HCT116 (cell line): ENCODE data around the gene TBC1D16. TPM values are rescaled to one million over a fixed set of nuclear protein-coding genes. Genes with fewer than 3 reads are reported as not detected.

ENCODE experiments used
- ATAC-seq: fragments of 200-7000 bp; cut with Tn5 transposase; 2 replicates; pipeline ENCODE4 v1.9.1; 2020; ENCODE audit warnings: mild to moderate bottlenecking, moderate library complexity
- BruUV-seq: library from RNA; stranded (reverse); fragments of 400-500 nt; replicated peaks from 2 replicates; lab custom pipeline; 2021; lab: Mats Ljungman, UMichigan
- CTCF ChIA-PET: fragments of 300-600 bp; sonication (Branson Sonifier 250); formaldehyde crosslinking; loops from one replicate; lab custom pipeline; 2021; ENCODE audit warnings: antibody characterized with exemption; lab: Charles Lee
- POLR2A ChIA-PET: fragments of 300-600, 350-600 bp; sonication (Branson Sonifier 250); formaldehyde crosslinking; loops from one replicate; lab custom pipeline; 2021; ENCODE audit warnings: antibody characterized with exemption; lab: Charles Lee
- RAD21 ChIA-PET, 2 experiments: fragments of 300-600 bp; sonication (Branson Sonifier 250); formaldehyde crosslinking; loops; one replicate each; lab custom pipeline; 2023; ENCODE audit warnings: low total read pairs in 2 of 2; ENCODE audit not compliant: uncharacterized antibody in 2 of 2, unreplicated experiment in 2 of 2, low non-redundant PET in 1 of 2; lab: Charles Lee
- DNase-seq: peaks from one replicate; pipeline ENCODE4 v3.0.0-alpha.2; 2010; ENCODE audit warnings: low read depth, low spot score
- H2AFZ ChIP-seq: fragments of 200-600 bp; shearing (Covaris generic), sonication (generic); 2 replicates; pipeline ENCODE4 v1.6.1; 2017; ENCODE audit warnings: low read depth, mixed run types, mixed read lengths, antibody characterized with exemption, low read length; ENCODE audit not compliant: poor library complexity, severe bottlenecking
- H3K27ac ChIP-seq: 2 replicates; pipeline ENCODE4 v1.5.1; 2012; ENCODE audit warnings: low read depth, low read length
- H3K27me3 ChIP-seq: fragments of 200-600 bp; sonication (generic); 2 replicates; pipeline ENCODE4 v1.6.1; 2016; ENCODE audit warnings: mixed run types, low read length, mixed read lengths; ENCODE audit not compliant: insufficient read depth
- H3K36me3 ChIP-seq, 2 experiments: fragments of 200-500 bp in 1 of 2; fragments of 200-600 bp in 1 of 2; sonication (Bioruptor generic) in 1 of 2; sonication (generic) in 1 of 2; 2 replicates each; pipeline versions ENCODE4 v1.5.1 to v1.6.1; 2014 to 2016; ENCODE audit warnings: low read length in 2 of 2, inconsistent platforms in 1 of 2, mixed read lengths in 1 of 2, mixed run types in 1 of 2; ENCODE audit not compliant: insufficient read depth in 2 of 2, control insufficient read depth in 1 of 2
- H3K4me1 ChIP-seq, 2 experiments: fragments of 200-600 bp in 1 of 2; sonication (generic) in 1 of 2; 2 replicates each; pipeline versions ENCODE4 v1.5.1 to v1.6.1; 2012 to 2017; ENCODE audit warnings: low read length in 2 of 2, inconsistent platforms in 1 of 2, mild to moderate bottlenecking in 1 of 2, mixed read lengths in 1 of 2, mixed run types in 1 of 2, moderate library complexity in 1 of 2; ENCODE audit not compliant: insufficient read depth in 2 of 2, control insufficient read depth in 1 of 2
- H3K4me2 ChIP-seq: fragments of 200-600 bp; sonication (generic); 2 replicates; pipeline ENCODE4 v1.6.1; 2017; ENCODE audit warnings: mixed run types, low read length, mixed read lengths
- H3K4me3 ChIP-seq, 2 experiments: fragments of 200-600 bp in 1 of 2; sonication (generic) in 1 of 2; replicated peaks in 1 of 2; 2 replicates each; pipeline ENCODE4 v1.5.1; 2011 to 2016; ENCODE audit warnings: low read length in 2 of 2, control low read depth in 1 of 2, low read depth in 1 of 2, mild to moderate bottlenecking in 1 of 2, mixed read lengths in 1 of 2, mixed run types in 1 of 2
- H3K79me2 ChIP-seq: fragments of 200-600 bp; sonication (generic); 2 replicates; pipeline ENCODE4 v1.6.1; 2017; ENCODE audit warnings: mild to moderate bottlenecking, mixed run types, low read length, moderate library complexity, mixed read lengths; ENCODE audit not compliant: insufficient read depth
- H3K9ac ChIP-seq: fragments of 200-600 bp; sonication (generic); 2 replicates; pipeline ENCODE4 v1.6.1; 2016; ENCODE audit warnings: low read length, mixed read lengths
- H3K9me2 ChIP-seq: fragments of 200-600 bp; sonication (generic), shearing (Covaris generic); 2 replicates; pipeline ENCODE4 v1.6.1; 2017; ENCODE audit warnings: mixed run types, mild to moderate bottlenecking, moderate library complexity; ENCODE audit not compliant: insufficient read depth
- H3K9me3 ChIP-seq, 2 experiments: fragments of 200-500 bp in 1 of 2; fragments of 200-600 bp in 1 of 2; sonication (Bioruptor generic) in 1 of 2; sonication (generic) in 1 of 2; 2 replicates each; pipeline ENCODE4 v1.6.1; 2014 to 2017; ENCODE audit warnings: low read length in 2 of 2, mixed read lengths in 2 of 2, inconsistent platforms in 1 of 2, low read depth in 1 of 2, mild to moderate bottlenecking in 1 of 2, mixed run types in 1 of 2, moderate library complexity in 1 of 2; ENCODE audit not compliant: control insufficient read depth in 1 of 2, insufficient read depth in 1 of 2
- H4K20me1 ChIP-seq: fragments of 200-600 bp; sonication (generic), shearing (Covaris generic); 2 replicates; pipeline ENCODE4 v1.6.1; 2017; ENCODE audit warnings: mixed run types, mild to moderate bottlenecking, moderate library complexity; ENCODE audit not compliant: insufficient read depth
- CBX3 ChIP-seq: IDR thresholded peaks from 2 replicates; pipeline ENCODE4 v1.6.1; 2012; ENCODE audit warnings: low read depth
- CEBPB ChIP-seq: IDR thresholded peaks from 2 replicates; pipeline ENCODE4 v1.6.1; 2012; ENCODE audit warnings: low read depth
- CTCF ChIP-seq, 3 experiments: fragments of 200-600 bp in 1 of 3; sonication (generic) in 1 of 3; IDR thresholded peaks in 2 of 3; conservative IDR thresholded peaks in 1 of 3; 2 replicates each; pipeline ENCODE4 v1.5.1; 2012 to 2017; ENCODE audit warnings: low read depth in 2 of 3, low read length in 2 of 3, antibody characterized with exemption in 1 of 3, borderline replicate concordance in 1 of 3, control low read depth in 1 of 3, mild to moderate bottlenecking in 1 of 3, mixed read lengths in 1 of 3, mixed run types in 1 of 3, moderate library complexity in 1 of 3; ENCODE audit not compliant: insufficient read depth in 1 of 3
- EZH2 ChIP-seq: fragments of 200-600 bp; sonication (generic); IDR thresholded peaks from 2 replicates; pipeline ENCODE4 v1.6.1; 2017; ENCODE audit warnings: antibody characterized with exemption, mixed run types
- FOSL1 ChIP-seq: IDR thresholded peaks from 2 replicates; pipeline ENCODE4 v1.6.1; 2012; ENCODE audit warnings: low read depth
- JUND ChIP-seq: IDR thresholded peaks from 2 replicates; pipeline ENCODE4 v1.6.1; 2012
- MAX ChIP-seq: IDR thresholded peaks from 2 replicates; pipeline ENCODE4 v1.6.1; 2012
- RAD21 ChIP-seq: IDR thresholded peaks from 2 replicates; pipeline ENCODE4 v1.6.1; 2012; ENCODE audit warnings: low read depth, mild to moderate bottlenecking
- REST ChIP-seq: IDR thresholded peaks from 2 replicates; pipeline ENCODE4 v1.6.1; 2012; ENCODE audit warnings: low read depth
- SIN3A ChIP-seq: IDR thresholded peaks from 2 replicates; pipeline ENCODE4 v1.6.1; 2012; ENCODE audit warnings: low read depth
- SP1 ChIP-seq: IDR thresholded peaks from 2 replicates; pipeline ENCODE4 v1.6.1; 2012; ENCODE audit warnings: low read depth
- SRF ChIP-seq: IDR thresholded peaks from 2 replicates; pipeline ENCODE4 v1.6.1; 2012; ENCODE audit warnings: low read depth
- TCF7L2 ChIP-seq: IDR thresholded peaks from 2 replicates; pipeline ENCODE4 v1.7.0; 2011; ENCODE audit warnings: borderline replicate concordance, inconsistent platforms; ENCODE audit not compliant: insufficient read depth, insufficient read length; ENCODE audit errors: extremely low read depth
- YY1 ChIP-seq: IDR thresholded peaks from 2 replicates; pipeline ENCODE4 v1.6.1; 2011; ENCODE audit warnings: low read length, low read depth, moderate library complexity, mild to moderate bottlenecking; ENCODE audit not compliant: insufficient replicate concordance; ENCODE audit errors: extremely low read depth
- ZBTB33 ChIP-seq: IDR thresholded peaks from 2 replicates; pipeline ENCODE4 v1.6.1; 2011; ENCODE audit warnings: mild to moderate bottlenecking, low read length, moderate library complexity; ENCODE audit not compliant: insufficient replicate concordance; ENCODE audit errors: extremely low read depth
- ZFX ChIP-seq: fragments of 450-650 bp; IDR thresholded peaks from 2 replicates; pipeline ENCODE4 v1.6.1; 2017
- ZNF274 ChIP-seq: fragments of 200-500 bp; sonication (Bioruptor generic); IDR thresholded peaks from 2 replicates; pipeline ENCODE4 v1.6.1; 2014; ENCODE audit warnings: mild to moderate bottlenecking, low read depth, low read length, inconsistent platforms
- intact Hi-C: fragments of 100-400 bp; cut with micrococcal nuclease; formaldehyde crosslinking; loops from 2 replicates; pipeline ENCODE4 v1.10.0; 2022
- total RNA-seq: library from RNA; stranded (reverse); gene quantifications from one replicate; pipeline ENCODE4 v1.2.1, GENCODE V29; 2021; ENCODE audit not compliant: unreplicated experiment
- TF ChIP-seq, protein P1 (sequence below): IDR thresholded peaks from 2 replicates; pipeline ENCODE4 v1.6.1; 2012

The TBC1D16 gene
- total RNA-seq, 1 experiment from 2014 or later = 31.1 TPM

DNA sequence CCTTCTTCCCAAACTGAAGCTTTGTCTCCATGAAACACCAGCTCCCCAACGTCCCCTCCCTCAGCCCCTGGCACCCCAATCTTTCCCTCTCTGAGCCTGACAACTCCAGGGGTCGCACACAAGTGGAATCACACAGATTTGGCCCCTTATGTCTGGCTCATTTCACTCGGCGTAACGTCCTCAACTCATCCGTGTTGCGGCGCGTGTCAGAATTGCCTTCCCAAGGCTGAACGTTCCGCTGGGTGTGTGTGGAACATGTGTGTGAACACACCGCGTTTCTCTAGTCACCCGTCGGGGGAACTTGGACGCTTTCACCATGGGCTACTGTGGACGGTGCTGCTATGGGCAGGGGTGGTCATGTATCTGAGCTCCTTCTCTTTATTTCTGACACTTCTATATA is 45.0 kb downstream of the TBC1D16 start:
- H3K36me3 ChIP-seq = no peaks in the 10 kb centered on the region
- H2AFZ ChIP-seq = no peak overlapping the region
- H3K9ac ChIP-seq = no peak overlapping the region
- H4K20me1 ChIP-seq = no peaks in the 10 kb centered on the region
- 0 out of 2 replicates have a peak overlapping the region, but pooled peaks have one; percentile 1 for H3K4me2 ChIP-seq
- H3K9me2 ChIP-seq = no peaks in the 10 kb centered on the region
- no peaks in the 10 kb centered on the region for H3K27me3 ChIP-seq
- H3K4me3 ChIP-seq = no peak overlapping the region
- CTCF ChIA-PET = interaction anchor here (1.3 to 3.5 kb wide), 3 partner anchors 151 to 249 kb away, joined by 3 to 10 read pairs (median 4); partner anchors contain the start of gene CBX4
- no peak for DNase-seq
- RAD21 ChIA-PET = interaction anchor here in 1 of 2 experiments (1.0 kb wide), 1 partner anchor 146 kb away, joined by 5 read pairs; no protein-coding TSS in a partner anchor
- intact Hi-C loops = loop anchor here (1.0 to 2.0 kb wide), 3 partner anchors 182 to 245 kb away; no protein-coding TSS in a partner anchor
- H3K79me2 ChIP-seq = 0 out of 2 replicates have a peak, but pooled peaks cover 5% of the 10 kb centered on the region
- H3K9me3 ChIP-seq = no peaks in the 10 kb centered on the region
- no TSS peak for BruUV-seq
- H3K27ac ChIP-seq = no peak overlapping the region; the same call in 1 of the 2 replicates
- H3K4me1 ChIP-seq = peaks cover 57 to 63% of the 10 kb centered on the region in 2 experiments
- ATAC-seq = no peak
- TF ChIP-seq SIN3A (no peak), SP1 (no peak), REST (no peak), ZFX (no peak), RAD21 (no peak), ZNF274 (no peak), ZBTB33 (no peak), TCF7L2 (no peak), CEBPB (no peak), SRF (no peak), EZH2 (no peak), FOSL1 (no peak), CTCF (IDR thresholded peaks at IDR 0.05 in 2 of 3, conservative IDR thresholded peaks at IDR 0.05 in 1 of 3; ENCODE audit: borderline replicate concordance in 1 of 3, insufficient read depth in 1 of 3, low read depth in 2 of 3, low read length in 2 of 3) (no peak), CBX3 (no peak), MAX (no peak), YY1 (no peak), JUND (no peak)
- TF ChIP-seq, protein P1, sequence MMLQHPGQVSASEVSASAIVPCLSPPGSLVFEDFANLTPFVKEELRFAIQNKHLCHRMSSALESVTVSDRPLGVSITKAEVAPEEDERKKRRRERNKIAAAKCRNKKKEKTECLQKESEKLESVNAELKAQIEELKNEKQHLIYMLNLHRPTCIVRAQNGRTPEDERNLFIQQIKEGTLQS = no peak
- POLR2A ChIA-PET = interaction anchor here (1.4 kb wide), 1 partner anchor 190 kb away, joined by 3 read pairs; no protein-coding TSS in a partner anchor
